WTC11 (cell line): ENCODE measurements around the gene OXLD1. TPM values are rescaled to one million over a fixed set of nuclear protein-coding genes. Genes with fewer than 3 reads are reported as not detected.
A peak's percentile ranks its signal among the peaks of the same experiment; 100 is the strongest.

Source experiments
- ATF1 ChIP-seq: sonication (generic); formaldehyde crosslinking; IDR thresholded peaks from 2 replicates; pipeline ENCODE4 v1.8.1; 2023; ENCODE audit warnings: mild to moderate bottlenecking, moderate library complexity, missing genetic modification reagents
- ERG ChIP-seq: fragments of 250-450 bp; sonication (Bioruptor Pico); IDR thresholded peaks from 2 replicates; pipeline ENCODE4 v1.8.0; 2021; ENCODE audit warnings: mild to moderate bottlenecking
- ETV6 ChIP-seq: sonication (generic); formaldehyde crosslinking; IDR thresholded peaks from 2 replicates; pipeline ENCODE4 v1.8.1; 2022; ENCODE audit warnings: mild to moderate bottlenecking, missing genetic modification reagents
- FOXK1 ChIP-seq: sonication (generic); formaldehyde crosslinking; IDR thresholded peaks from 2 replicates; pipeline ENCODE4 v1.8.0; 2022; ENCODE audit warnings: mild to moderate bottlenecking, moderate library complexity, missing genetic modification reagents
- FOXP1 ChIP-seq: sonication (generic); formaldehyde crosslinking; IDR thresholded peaks from 2 replicates; pipeline ENCODE4 v1.8.0; 2022; ENCODE audit warnings: missing genetic modification reagents, mild to moderate bottlenecking, moderate library complexity, borderline replicate concordance
- FOXP4 ChIP-seq: sonication (generic); formaldehyde crosslinking; IDR thresholded peaks from 2 replicates; pipeline ENCODE4 v1.8.0; 2022; ENCODE audit warnings: mild to moderate bottlenecking, missing genetic modification reagents
- HMGXB4 ChIP-seq: sonication (generic); formaldehyde crosslinking; IDR thresholded peaks from 2 replicates; pipeline ENCODE4 v1.8.1; 2023; ENCODE audit warnings: mild to moderate bottlenecking, moderate library complexity, missing genetic modification reagents
- IRF1 ChIP-seq: sonication (generic); formaldehyde crosslinking; IDR thresholded peaks from 2 replicates; pipeline ENCODE4 v1.8.0; 2023; ENCODE audit warnings: missing genetic modification reagents
- KAT7 ChIP-seq: sonication (generic); formaldehyde crosslinking; IDR thresholded peaks from 2 replicates; pipeline ENCODE4 v1.8.1; 2023; ENCODE audit warnings: missing genetic modification reagents, mild to moderate bottlenecking, borderline replicate concordance
- NR2C2 ChIP-seq: sonication (generic); formaldehyde crosslinking; IDR thresholded peaks from 2 replicates; pipeline ENCODE4 v1.8.0; 2022; ENCODE audit warnings: mild to moderate bottlenecking, missing genetic modification reagents
- PRDM15 ChIP-seq: sonication (generic); formaldehyde crosslinking; IDR thresholded peaks from 2 replicates; pipeline ENCODE4 v1.8.0; 2022; ENCODE audit warnings: missing genetic modification reagents
- SMAD4 ChIP-seq: sonication (generic); formaldehyde crosslinking; IDR thresholded peaks from 2 replicates; pipeline ENCODE4 v1.8.0; 2022; ENCODE audit warnings: mild to moderate bottlenecking, missing genetic modification reagents
- TCF7 ChIP-seq: sonication (generic); formaldehyde crosslinking; IDR thresholded peaks from 2 replicates; pipeline ENCODE4 v1.8.0; 2022; ENCODE audit warnings: mild to moderate bottlenecking, low read depth, missing genetic modification reagents, moderate library complexity
- TEAD1 ChIP-seq: sonication (generic); formaldehyde crosslinking; IDR thresholded peaks from 2 replicates; pipeline ENCODE4 v1.8.0; 2022; ENCODE audit warnings: mild to moderate bottlenecking, missing genetic modification reagents
- ZBTB21 ChIP-seq: sonication (generic); formaldehyde crosslinking; IDR thresholded peaks from 2 replicates; pipeline ENCODE4 v1.8.1; 2023; ENCODE audit warnings: mild to moderate bottlenecking, missing genetic modification reagents, borderline replicate concordance
- ZBTB43 ChIP-seq: sonication (generic); formaldehyde crosslinking; IDR thresholded peaks from 2 replicates; pipeline ENCODE4 v1.8.1; 2023; ENCODE audit warnings: mild to moderate bottlenecking, missing genetic modification reagents
- ZNF317 ChIP-seq: sonication (generic); formaldehyde crosslinking; IDR thresholded peaks from 2 replicates; pipeline ENCODE4 v1.8.1; 2023; ENCODE audit warnings: low read depth, mild to moderate bottlenecking, moderate library complexity, missing genetic modification reagents, borderline replicate concordance
- ZNF396 ChIP-seq: fragments of 250-450 bp; sonication (Bioruptor Pico); IDR thresholded peaks from 2 replicates; pipeline ENCODE4 v1.8.0; 2021; ENCODE audit warnings: mild to moderate bottlenecking, moderate library complexity, borderline replicate concordance
- total RNA-seq: library from RNA; stranded (reverse); gene quantifications from 3 replicates; pipeline ENCODE4 v1.2.3, GENCODE V29; 2021

OXLD1 gene
- total RNA-seq, 1 experiment from 2014 or later: 49.6 TPM

- peak; percentile 40; the same call in 1 of the 2 replicates for TF ChIP-seq IRF1 (CRISPR knock-in tag)
- no peak for TF ChIP-seq ATF1
- no peak for TF ChIP-seq ZNF396 (CRISPR knock-in tag)
- no peak; the same call in 1 of the 2 replicates for TF ChIP-seq ZBTB21 (CRISPR knock-in tag)
- peak; percentile 97 for TF ChIP-seq ZBTB43 (CRISPR knock-in tag)
- no peak for TF ChIP-seq ERG (CRISPR knock-in tag)
- no peak; the same call in 1 of the 2 replicates for TF ChIP-seq ZNF317
- peak; percentile 13; the same call in 1 of the 2 replicates for TF ChIP-seq PRDM15 (CRISPR knock-in tag)
- TF ChIP-seq TCF7 (CRISPR knock-in tag): 0 out of 2 replicates have a peak, but pooled peaks have one; percentile 71
- TF ChIP-seq NR2C2 (CRISPR knock-in tag): peak; percentile 53; the same call in 1 of the 2 replicates
- TF ChIP-seq FOXK1 (CRISPR knock-in tag): peak; percentile 90; the same call in 1 of the 2 replicates
- peak; percentile 89; the same call in 1 of the 2 replicates for TF ChIP-seq ETV6 (CRISPR knock-in tag)
- peak; percentile 87 for TF ChIP-seq FOXP1 (CRISPR knock-in tag)
- TF ChIP-seq KAT7 (CRISPR knock-in tag): peak; percentile 80; the same call in 1 of the 2 replicates
- TF ChIP-seq HMGXB4: peak; percentile 66; the same call in 1 of the 2 replicates
- TF ChIP-seq TEAD1 (CRISPR knock-in tag): peak; percentile 82; the same call in 1 of the 2 replicates
- no peak for TF ChIP-seq SMAD4 (CRISPR knock-in tag)
- peak; percentile 52 for TF ChIP-seq FOXP4 (CRISPR knock-in tag)
- TF ChIP-seq, all 79 proteins: peak for 27
Observed at GRCh38 chr17:81666342-81667191, at the start of gene OXLD1, which contains the start of gene CCDC137 (continued).
